ENCODE data around the gene FAM174C. TPM values are rescaled to one million over a fixed set of nuclear protein-coding genes. Genes with fewer than 3 reads are reported as not detected.

FAM174C gene
- total and polyA plus RNA-seq, 12 donors: 8.2 to 70.2 (median 13.4) TPM

DNA sequence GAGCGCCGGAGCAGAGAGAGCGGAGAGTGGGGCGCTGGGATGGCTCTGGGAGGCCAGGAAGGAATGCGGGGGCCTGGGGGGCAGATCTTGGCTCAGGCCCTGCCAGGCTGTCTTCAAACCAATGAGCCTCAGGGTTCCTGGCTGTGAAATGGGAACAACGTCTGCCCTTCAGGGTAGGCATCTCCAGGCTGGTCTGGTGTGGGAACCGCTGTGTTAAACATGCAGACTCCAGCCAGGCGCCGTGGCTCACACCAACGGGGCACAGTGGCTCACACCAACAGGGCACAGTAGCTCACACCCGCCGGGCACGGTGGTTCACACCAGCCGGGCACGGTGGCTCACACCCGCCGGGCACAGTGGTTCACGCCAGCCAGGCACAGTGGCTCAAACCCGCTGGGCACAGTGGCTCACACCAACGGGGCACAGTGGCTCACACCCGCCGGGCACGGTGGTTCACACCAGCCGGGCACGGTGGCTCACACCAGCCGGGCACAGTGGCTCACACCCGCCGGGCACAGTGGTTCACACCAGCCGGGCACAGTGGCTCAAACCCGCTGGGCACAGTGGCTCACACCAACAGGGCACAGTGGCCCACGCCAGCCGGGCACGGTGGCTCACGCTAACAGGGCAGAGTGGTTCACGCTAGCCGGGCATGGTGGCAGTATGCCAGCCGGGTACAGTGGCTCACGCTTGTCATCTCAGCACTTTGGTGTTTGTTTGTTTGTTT lies 50.4 kb downstream of the FAM174C start:
- TF ChIP-seq, protein P1, sequence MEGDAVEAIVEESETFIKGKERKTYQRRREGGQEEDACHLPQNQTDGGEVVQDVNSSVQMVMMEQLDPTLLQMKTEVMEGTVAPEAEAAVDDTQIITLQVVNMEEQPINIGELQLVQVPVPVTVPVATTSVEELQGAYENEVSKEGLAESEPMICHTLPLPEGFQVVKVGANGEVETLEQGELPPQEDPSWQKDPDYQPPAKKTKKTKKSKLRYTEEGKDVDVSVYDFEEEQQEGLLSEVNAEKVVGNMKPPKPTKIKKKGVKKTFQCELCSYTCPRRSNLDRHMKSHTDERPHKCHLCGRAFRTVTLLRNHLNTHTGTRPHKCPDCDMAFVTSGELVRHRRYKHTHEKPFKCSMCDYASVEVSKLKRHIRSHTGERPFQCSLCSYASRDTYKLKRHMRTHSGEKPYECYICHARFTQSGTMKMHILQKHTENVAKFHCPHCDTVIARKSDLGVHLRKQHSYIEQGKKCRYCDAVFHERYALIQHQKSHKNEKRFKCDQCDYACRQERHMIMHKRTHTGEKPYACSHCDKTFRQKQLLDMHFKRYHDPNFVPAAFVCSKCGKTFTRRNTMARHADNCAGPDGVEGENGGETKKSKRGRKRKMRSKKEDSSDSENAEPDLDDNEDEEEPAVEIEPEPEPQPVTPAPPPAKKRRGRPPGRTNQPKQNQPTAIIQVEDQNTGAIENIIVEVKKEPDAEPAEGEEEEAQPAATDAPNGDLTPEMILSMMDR (IDR thresholded peaks at IDR 0.05): no peak
- Histone ChIP-seq H3K4me3 (peak overlapping the region in 9 of 10 donors; percentile 29 to 57 (median 51)), H3K36me3 (no peaks in the 10 kb centered on the region), H3K27me3 (peaks cover 0 to 45% (median 34%) of the 10 kb centered on the region in 7 donors), H3K9me3 (no peaks in the 10 kb centered on the region), H3K4me1 (peaks cover 0 to 14% (median 12%) of the 10 kb centered on the region in 9 donors), H3K27ac (peak overlapping the region in 2 of 10 donors; percentile 19 to 39)
- ATAC-seq (peak in 2 of 8 donors; percentile 9), DNase-seq (no peak)
- intact Hi-C loops (cut with DNase I): no loop called here
- 85 to 86% methylated on average over 38 of the region's 38 CpGs for WGBS, 2 donors

DNA sequence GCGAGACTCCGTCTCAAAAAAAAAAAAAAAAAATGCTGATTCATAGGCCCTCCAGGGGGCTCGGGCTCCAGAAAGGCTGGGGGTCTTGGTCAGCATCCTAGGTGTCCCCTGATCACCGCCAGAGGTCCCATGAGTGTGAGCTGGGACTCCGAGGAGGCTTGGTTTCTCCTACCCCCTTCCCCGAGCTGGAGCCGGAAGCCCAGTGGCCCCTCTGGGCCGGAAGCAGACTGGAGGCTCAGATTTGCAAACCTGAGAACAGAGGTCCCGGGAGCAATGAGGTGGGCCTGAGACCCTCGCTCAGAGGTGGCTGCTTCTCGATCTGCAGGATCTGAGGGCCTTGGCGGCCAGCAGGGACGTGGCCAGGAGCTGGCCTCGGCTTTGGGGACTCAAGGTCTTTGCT lies 51.8 kb downstream of the FAM174C start:
- Histone ChIP-seq H3K4me1 (peaks cover 0 to 17% (median 12%) of the 10 kb centered on the region in 9 donors), H3K9me3 (no peaks in the 10 kb centered on the region), H3K36me3 (no peaks in the 10 kb centered on the region), H3K27me3 (peaks cover 0 to 57% (median 31%) of the 10 kb centered on the region in 7 donors), H3K4me3 (no peak overlapping the region), H3K27ac (no peak overlapping the region)
- ATAC-seq: no peak
- intact Hi-C loops (cut with DNase I): no loop called here
- DNase-seq: no peak
- WGBS, 2 donors: 79 to 86% methylated on average over 13 to 14 of the region's 14 CpGs
- TF ChIP-seq, protein P1 (IDR thresholded peaks at IDR 0.05): no peak

Other genes starting within 250 kb of the FAM174C start
- gene CNN2, start 248.9 kb upstream of the FAM174C start, total RNA-seq: 100 to 1,000 TPM in 2 of 10 donors, 10 to 100 TPM in 8; 33.0 to 117 (median 63.5) TPM
- gene CNN2, start 248.9 kb upstream of the FAM174C start, polyA plus RNA-seq: 10 to 100 TPM; 49.0 to 61.2 TPM
- gene ABCA7, start 235.4 kb upstream of the FAM174C start, total RNA-seq: 10 to 100 TPM in 1 of 10 donors, 1 to 10 TPM in 9; 4.3 to 18.1 (median 5.6) TPM
- 10 to 100 TPM in 1 of 2 donors, 1 to 10 TPM in 1; 2.7 to 23.4 TPM for gene ABCA7, start 235.4 kb upstream of the FAM174C start, polyA plus RNA-seq
- gene ARHGAP45, start 208.4 kb upstream of the FAM174C start, total RNA-seq: 10 to 100 TPM in 1 of 10 donors, 1 to 10 TPM in 9; 1.9 to 27.4 (median 4.1) TPM
- gene ARHGAP45, start 208.4 kb upstream of the FAM174C start, polyA plus RNA-seq: 1 to 10 TPM; 4.4 to 8.6 TPM
- 100 to 1,000 TPM; 111 to 215 (median 134) TPM for gene POLR2E, start 180.2 kb upstream of the FAM174C start, total RNA-seq
- 100 to 1,000 TPM; 116 to 212 TPM for gene POLR2E, start 180.2 kb upstream of the FAM174C start, polyA plus RNA-seq
- gene GPX4, start 171.5 kb upstream of the FAM174C start, total RNA-seq: 100 to 1,000 TPM; 244 to 405 (median 299) TPM
- gene GPX4, start 171.5 kb upstream of the FAM174C start, polyA plus RNA-seq: 100 to 1,000 TPM; 461 to 487 TPM
- 10 to 100 TPM; 12.6 to 61.3 (median 16.1) TPM for gene SBNO2, start 101.3 kb upstream of the FAM174C start, total RNA-seq
- 10 to 100 TPM; 12.6 to 18.7 TPM for gene SBNO2, start 101.3 kb upstream of the FAM174C start, polyA plus RNA-seq
- 10 to 100 TPM; 43.7 to 71.6 (median 46.6) TPM for gene STK11, start 69.8 kb upstream of the FAM174C start, total RNA-seq
- 10 to 100 TPM; 41.1 to 70.4 TPM for gene STK11, start 69.8 kb upstream of the FAM174C start, polyA plus RNA-seq
- 1 to 10 TPM in 9 of 10 donors, under 1 TPM in 1; 0.96 to 2.2 (median 1.4) TPM for gene CBARP, start 37.5 kb upstream of the FAM174C start, total RNA-seq
- gene CBARP, start 37.5 kb upstream of the FAM174C start, polyA plus RNA-seq: 1 to 10 TPM in 1 of 2 donors, under 1 TPM in 1; 0.73 to 1.3 TPM
- 100 to 1,000 TPM; 491 to 770 (median 553) TPM for gene ATP5F1D, start 33.8 kb upstream of the FAM174C start, total RNA-seq
- gene ATP5F1D, start 33.8 kb upstream of the FAM174C start, polyA plus RNA-seq: 1,000 to 10,000 TPM in 1 of 2 donors, 100 to 1,000 TPM in 1; 821 to 2,879 TPM
- 100 to 1,000 TPM in 2 of 10 donors, 10 to 100 TPM in 8; 45.9 to 236 (median 68.5) TPM for gene MIDN, start 26.9 kb upstream of the FAM174C start, total RNA-seq
- 10 to 100 TPM; 22.7 to 48.6 TPM for gene MIDN, start 26.9 kb upstream of the FAM174C start, polyA plus RNA-seq
- 100 to 1,000 TPM; 227 to 356 (median 280) TPM for gene CIRBP, start 6.2 kb upstream of the FAM174C start, total RNA-seq
- gene CIRBP, start 6.2 kb upstream of the FAM174C start, polyA plus RNA-seq: 100 to 1,000 TPM; 180 to 344 TPM
- gene EFNA2, start 10.3 kb downstream of the FAM174C start, total RNA-seq: under 1 TPM in 1 of 10 donors, not detected in 9; 0.45 TPM
- gene EFNA2, start 10.3 kb downstream of the FAM174C start, polyA plus RNA-seq: under 1 TPM in 1 of 2 donors, not detected in 1; 0.04 TPM
- 100 to 1,000 TPM; 248 to 446 (median 377) TPM for gene NDUFS7, start 108.4 kb downstream of the FAM174C start, total RNA-seq
- gene NDUFS7, start 108.4 kb downstream of the FAM174C start, polyA plus RNA-seq: 100 to 1,000 TPM; 307 to 498 TPM
- 10 to 100 TPM; 53.4 to 89.2 (median 72.1) TPM for gene GAMT, start 126.0 kb downstream of the FAM174C start, total RNA-seq
- gene GAMT, start 126.0 kb downstream of the FAM174C start, polyA plus RNA-seq: 100 to 1,000 TPM in 1 of 2 donors, 10 to 100 TPM in 1; 30.8 to 260 TPM
- gene DAZAP1, start 132.1 kb downstream of the FAM174C start, total RNA-seq: 100 to 1,000 TPM in 2 of 10 donors, 10 to 100 TPM in 8; 56.7 to 111 (median 73.8) TPM
- gene DAZAP1, start 132.1 kb downstream of the FAM174C start, polyA plus RNA-seq: 10 to 100 TPM; 82.6 to 91.3 TPM
- gene RPS15, start 162.9 kb downstream of the FAM174C start, total RNA-seq: 100 to 1,000 TPM; 480 to 720 (median 539) TPM
- gene RPS15, start 162.9 kb downstream of the FAM174C start, polyA plus RNA-seq: 1,000 to 10,000 TPM; 2,400 to 3,724 TPM
- gene APC2, start 174.6 kb downstream of the FAM174C start, total RNA-seq: under 1 TPM in 9 of 10 donors, not detected in 1; 0.02 to 0.23 (median 0.08) TPM
- gene APC2, start 174.6 kb downstream of the FAM174C start, polyA plus RNA-seq: under 1 TPM; 0.13 to 0.15 TPM
- gene C19orf25, start 203.7 kb downstream of the FAM174C start, total RNA-seq: 10 to 100 TPM; 12.7 to 19.9 (median 15.2) TPM
- gene C19orf25, start 203.7 kb downstream of the FAM174C start, polyA plus RNA-seq: 10 to 100 TPM; 28.4 to 29.8 TPM
- gene PCSK4, start 214.8 kb downstream of the FAM174C start, total RNA-seq: 1 to 10 TPM in 8 of 10 donors, under 1 TPM in 2; 0.38 to 3.0 (median 1.4) TPM
- 1 to 10 TPM; 1.1 to 3.9 TPM for gene PCSK4, start 214.8 kb downstream of the FAM174C start, polyA plus RNA-seq
- gene REEP6, start 215.7 kb downstream of the FAM174C start, total RNA-seq: 1 to 10 TPM; 1.8 to 4.6 (median 3.3) TPM
- 1 to 10 TPM; 4.8 to 5.0 TPM for gene REEP6, start 215.7 kb downstream of the FAM174C start, polyA plus RNA-seq
- 10 to 100 TPM; 16.7 to 69.4 (median 38.4) TPM for gene ADAMTSL5, start 237.5 kb downstream of the FAM174C start, total RNA-seq
- 10 to 100 TPM; 26.0 to 30.9 TPM for gene ADAMTSL5, start 237.5 kb downstream of the FAM174C start, polyA plus RNA-seq
- gene PLK5, start 248.5 kb downstream of the FAM174C start, total RNA-seq: under 1 TPM in 1 of 10 donors, not detected in 9; 0.11 TPM
- gene PLK5, start 248.5 kb downstream of the FAM174C start, polyA plus RNA-seq: under 1 TPM in 1 of 2 donors, not detected in 1; 0.57 TPM